HG03025 (cell line): ENCODE data around the gene RTF2.

Source experiments
- ATAC-seq: cut with Tn5 transposase; IDR thresholded peaks from one replicate; pipeline ENCODE4 v1.9.1; 2021; ENCODE audit warnings: mild to moderate bottlenecking, moderate library complexity; ENCODE audit not compliant: unreplicated experiment, low FRiP score

RTF2 gene

GRCh38 chr20:56437196-56437960 lies 31.0 kb upstream of the RTF2 start:
- ATAC-seq: no peak

GRCh38 chr20:56438284-56438683 lies 30.1 kb upstream of the RTF2 start:
- ATAC-seq: no peak

- no peak for ATAC-seq
Measured at GRCh38 chr20:56439771-56440291, 28.6 kb upstream of the RTF2 start.

DNA sequence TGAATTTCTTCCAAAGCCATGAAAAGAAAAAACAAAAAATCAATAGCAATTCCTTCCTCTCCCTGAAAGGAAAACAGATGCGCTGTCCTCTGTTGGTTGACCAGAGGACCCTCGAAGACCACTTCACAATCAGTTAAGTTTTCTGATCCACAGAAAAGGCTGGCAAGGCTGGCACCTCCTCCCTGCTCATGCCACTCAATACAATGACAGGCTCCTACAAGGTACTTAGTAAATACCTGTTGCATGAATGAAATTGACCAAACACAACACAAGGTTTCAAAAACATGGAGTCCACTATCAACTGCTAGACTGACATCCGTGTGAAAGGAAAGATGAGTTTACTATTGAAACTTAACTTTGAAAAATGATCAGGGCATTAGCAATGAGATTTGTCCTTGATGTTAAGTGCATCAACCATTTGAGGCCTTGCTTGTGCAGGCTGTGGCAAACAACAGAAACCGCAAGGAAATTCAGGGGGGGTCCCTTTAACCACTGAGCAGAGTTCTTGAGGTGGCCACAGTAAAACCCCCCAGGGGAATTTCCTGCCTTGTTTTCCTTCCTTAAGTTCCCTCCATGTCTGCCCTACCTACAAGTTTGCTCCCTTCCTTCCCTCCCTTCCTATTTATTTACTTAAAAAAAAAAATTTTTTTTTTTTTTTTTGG lies 27.9 kb upstream of the RTF2 start:
- ATAC-seq: peak; percentile 46

DNA sequence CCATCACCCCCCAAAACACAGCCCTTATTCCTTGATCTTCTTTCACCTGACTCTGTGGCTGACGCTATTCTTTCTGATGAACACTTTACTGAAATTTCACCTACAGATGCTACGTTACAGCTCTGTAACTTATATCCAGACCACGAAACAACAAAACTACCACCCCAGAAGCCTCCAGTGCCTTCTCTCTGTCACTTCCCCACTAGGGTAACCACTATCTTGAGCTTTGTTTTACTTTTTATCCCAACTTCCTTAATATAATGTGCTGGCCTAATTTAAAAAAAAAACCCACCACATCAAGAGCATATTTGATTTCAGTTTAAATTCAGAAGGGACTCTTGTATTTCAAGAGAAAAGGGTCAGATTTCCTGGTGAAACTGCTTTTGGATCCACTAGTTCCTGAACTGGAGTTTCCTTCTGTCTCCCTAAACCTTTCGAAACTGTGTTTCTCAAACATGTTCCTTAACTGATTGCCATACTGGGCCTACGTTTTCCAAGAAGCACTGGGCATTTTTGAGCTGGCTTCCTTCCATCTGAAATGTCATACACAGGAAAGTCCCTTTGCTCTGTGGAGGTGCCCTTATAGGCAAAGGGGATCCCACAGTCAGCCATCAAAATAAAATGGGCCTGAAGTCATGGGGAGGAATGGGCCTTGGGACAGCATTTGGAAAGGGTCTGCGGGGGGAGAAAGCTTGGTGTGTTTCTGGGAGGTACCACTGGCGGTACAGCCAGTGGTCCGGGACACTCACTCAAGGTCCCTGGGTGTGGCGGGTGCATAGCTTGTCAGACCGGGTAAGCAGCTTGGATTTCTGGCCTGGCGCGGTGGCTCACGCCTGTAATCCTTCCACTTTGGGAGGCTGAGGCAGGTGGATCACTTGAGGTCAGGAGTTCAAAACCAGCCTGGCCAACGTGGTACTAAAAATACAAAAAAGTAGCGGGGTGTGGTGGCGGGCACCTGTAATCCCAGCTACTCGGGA lies 25.8 kb upstream of the RTF2 start:
- no peak for ATAC-seq

- ATAC-seq: no peak
Measured at GRCh38 chr20:56443654-56444540, 24.5 kb upstream of the RTF2 start.

- ATAC-seq: no peak
Measured at GRCh38 chr20:56445130-56445529, 23.3 kb upstream of the RTF2 start.

- ATAC-seq: no peak
Measured at GRCh38 chr20:56445540-56445939, 22.9 kb upstream of the RTF2 start.

DNA sequence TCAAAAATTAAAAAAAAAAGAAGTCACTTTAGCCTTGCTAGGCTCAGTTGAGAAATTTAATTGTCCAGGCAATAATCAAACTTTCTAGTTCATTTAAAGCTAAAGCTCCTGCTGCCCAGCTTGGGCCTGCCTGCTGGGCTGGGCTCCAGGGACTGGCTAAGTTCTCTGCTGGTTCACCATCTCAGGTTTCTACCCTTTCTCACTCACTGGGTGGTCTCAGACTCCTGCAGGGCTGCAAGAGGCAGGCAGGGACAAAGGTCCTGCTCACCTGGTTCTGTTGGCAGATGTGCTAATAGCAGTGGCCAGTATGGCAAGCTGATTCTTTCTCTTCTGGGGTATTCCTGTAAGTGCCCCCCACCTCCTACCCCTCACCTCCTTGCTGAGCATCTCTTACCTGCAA lies 21.2 kb upstream of the RTF2 start:
- no peak for ATAC-seq

DNA sequence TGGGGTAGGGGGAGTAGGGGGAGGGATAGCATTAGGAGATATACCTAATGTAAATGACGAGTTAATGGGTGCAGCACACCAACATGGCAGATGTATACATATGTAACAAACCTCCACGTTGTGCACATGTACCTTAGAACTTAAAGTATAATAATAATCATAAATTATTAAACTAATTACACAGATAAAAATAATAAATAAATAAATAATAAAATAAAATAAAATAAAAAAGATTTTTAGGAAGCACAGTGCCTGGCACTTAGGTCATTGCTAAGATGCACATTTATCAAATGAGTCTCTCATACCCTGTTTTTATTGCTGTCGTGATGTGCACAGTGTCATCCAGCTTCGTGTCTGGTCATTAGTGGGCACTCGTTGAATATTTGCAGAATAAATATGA lies 19.0 kb upstream of the RTF2 start:
- no peak for ATAC-seq

DNA sequence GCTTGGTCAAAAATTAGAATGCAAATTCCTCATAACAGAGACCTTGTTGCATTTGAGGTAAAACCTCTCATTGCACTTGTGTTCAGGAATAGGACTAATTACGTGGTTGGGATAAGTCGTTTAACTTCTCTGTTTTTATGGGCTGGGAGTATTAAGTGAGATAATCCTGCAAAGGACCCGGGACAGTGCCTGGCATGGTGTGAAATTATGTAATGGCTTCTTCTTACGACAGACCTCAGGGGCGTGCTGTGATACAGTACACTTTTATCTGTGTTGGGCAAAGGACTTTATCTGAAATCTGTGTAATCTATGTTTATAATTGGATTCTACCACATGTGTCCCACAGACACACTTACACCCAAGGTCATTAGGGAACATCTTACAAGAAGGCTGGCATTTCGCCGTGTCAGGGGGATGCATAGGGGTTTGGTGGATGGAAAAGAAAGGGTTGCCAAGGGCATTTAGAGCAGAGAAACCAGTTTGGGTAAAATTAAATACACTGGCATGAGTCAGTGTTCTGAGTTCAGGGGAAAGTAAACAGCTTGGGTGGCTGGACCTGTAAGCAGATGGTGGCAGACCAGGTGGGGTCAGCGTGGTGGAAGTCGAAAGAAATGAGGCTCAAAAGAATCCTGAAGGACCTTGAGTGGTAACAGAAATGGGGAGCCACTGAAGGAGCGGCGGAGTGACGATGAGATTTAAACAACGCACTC lies 17.2 kb upstream of the RTF2 start:
- no peak for ATAC-seq

- ATAC-seq: peak; percentile 59
Measured at GRCh38 chr20:56453352-56453751, 15.1 kb upstream of the RTF2 start.

DNA sequence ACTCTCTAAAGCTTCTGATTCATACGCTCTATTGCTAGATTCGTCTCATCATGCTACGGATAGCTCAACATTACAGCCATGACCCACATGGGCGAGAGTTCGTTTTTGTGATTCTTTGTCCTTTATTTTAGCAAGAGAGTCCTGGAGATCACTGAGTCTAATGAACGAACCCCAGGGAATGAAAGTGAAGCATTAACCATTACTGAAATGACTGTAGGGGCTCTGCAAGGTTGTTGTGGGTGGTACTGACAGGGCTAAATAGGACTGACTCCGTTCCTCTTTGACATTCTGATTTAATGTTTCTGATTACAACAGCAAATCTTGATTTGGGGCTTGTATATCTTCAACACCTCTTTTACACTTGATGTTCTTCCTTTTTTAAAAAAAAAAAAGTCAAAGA lies 13.7 kb upstream of the RTF2 start:
- ATAC-seq: peak; percentile 76

DNA sequence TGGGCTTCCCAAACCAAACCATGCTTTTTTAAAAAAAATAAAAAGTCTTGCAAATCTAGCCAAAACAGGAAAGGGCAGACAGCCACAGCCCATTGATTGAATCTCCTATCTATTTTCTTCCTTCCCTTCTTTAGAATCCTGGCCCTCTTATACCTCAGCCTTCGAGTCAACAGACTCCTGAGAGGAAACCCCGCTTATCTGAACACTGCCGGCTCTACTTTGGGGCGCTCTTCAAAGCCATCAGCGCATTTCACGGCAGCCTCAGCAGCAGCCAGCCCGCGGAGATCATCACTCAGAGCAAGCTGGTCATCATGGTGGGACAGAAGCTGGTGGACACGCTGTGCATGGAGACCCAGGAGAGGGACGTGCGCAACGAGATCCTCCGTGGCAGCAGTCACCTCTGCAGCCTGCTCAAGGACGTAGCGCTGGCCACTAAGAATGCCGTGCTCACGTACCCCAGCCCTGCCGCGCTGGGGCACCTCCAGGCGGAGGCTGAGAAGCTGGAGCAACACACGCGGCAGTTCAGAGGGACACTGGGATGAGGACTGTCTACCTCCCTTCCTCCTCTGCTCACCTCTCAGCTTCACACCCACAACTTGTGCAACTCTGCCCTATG lies 10.1 kb upstream of the RTF2 start:
- ATAC-seq: no peak

GRCh38 chr20:56460459-56460858 lies 8.0 kb upstream of the RTF2 start:
- ATAC-seq: no peak

DNA sequence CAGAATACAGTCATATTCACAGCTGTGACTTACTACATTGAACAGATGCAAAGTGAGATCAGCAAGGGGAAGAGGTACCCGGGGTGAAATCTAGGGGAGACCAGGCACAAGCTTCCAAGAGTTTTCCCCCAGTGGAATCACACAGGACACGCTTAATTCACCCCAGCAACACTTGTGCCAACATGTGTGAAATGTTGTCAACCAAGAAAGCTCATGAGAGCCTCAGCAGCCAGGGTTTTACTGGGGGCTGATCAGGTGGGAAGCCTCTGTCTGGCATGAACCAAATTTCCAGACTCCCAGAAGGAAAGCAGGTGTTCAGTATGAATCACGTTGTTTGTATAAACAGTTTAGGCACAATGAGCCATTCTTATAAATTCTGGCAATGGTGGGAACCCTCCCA lies 6.9 kb upstream of the RTF2 start:
- ATAC-seq: no peak

DNA sequence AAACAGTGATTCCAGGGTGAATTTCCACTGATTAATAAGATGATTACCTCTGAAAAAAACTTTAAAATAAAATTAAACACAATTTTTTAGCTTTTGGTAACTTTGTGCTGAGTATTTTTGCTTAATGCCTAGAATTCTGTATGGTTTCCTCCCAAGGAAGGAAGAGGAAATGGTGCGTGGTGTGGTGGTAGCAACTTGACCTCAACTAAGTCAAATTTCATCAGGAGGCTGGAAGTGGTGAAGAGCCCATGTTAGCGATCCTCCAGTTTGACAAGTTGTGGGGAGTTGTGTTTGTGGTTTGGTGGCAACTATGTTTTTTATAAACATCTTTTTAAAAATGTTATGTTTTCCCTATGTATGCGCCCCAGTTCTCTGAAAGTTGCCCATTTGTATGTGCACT lies 5.0 kb upstream of the RTF2 start:
- ATAC-seq: no peak

GRCh38 chr20:56465997-56466396 lies 2.4 kb upstream of the RTF2 start:
- peak; percentile 35 for ATAC-seq

DNA sequence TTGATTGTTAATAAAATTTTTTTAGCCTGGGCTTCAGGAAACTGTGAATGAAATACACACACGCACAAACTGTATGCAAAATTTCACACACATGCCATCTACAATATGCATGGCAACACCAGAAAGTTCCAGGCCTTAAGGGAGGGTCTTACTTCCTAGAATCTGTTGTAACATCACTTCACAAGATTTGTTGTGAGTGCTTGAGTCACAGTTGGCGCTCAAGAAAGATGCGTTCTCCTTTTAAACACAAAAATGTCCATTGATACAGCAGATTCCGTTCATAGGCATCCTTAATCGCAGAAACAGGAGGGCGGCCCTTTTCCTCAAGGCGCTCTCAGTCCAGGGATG lies 485 bp upstream of the RTF2 start:
- no peak for ATAC-seq
